NCI-H146 treated with DMSO at 0.1 percent for 48 hours (cell line): ENCODE results near the gene PINK1.
A peak's percentile ranks its signal among the peaks of the same experiment; 100 is the strongest.
"Not testable (repeated sequence)": the region's sequence is repeated elsewhere in the genome, so short reads cannot be mapped to it uniquely, and the experiment has no call there.

Experiments
- DNase-seq: peaks from one replicate; lab custom pipeline; 2025; ENCODE audit not compliant: unreplicated experiment; lab: John Stamatoyannopoulos, UW

Gene PINK1

GRCh38 chr1:20644416-20644815, 11.2 kb downstream of the PINK1 start:
- DNase-seq: no peak

DNA sequence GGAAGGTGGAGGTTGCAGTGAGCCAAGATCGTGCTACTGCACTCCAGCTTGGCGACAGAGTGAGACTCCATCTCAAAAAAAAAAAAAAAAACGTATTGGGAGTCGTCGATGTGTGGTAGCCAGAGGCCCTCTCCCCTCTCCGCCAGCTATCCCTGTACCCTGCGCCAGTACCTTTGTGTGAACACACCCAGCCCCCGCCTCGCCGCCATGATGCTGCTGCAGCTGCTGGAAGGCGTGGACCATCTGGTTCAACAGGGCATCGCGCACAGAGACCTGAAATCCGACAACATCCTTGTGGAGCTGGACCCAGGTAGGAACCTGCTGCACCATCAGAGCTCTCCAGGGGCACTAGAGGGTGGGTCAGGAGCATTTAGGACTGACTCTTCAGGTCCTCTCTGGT, 12.2 kb downstream of the PINK1 start:
- DNase-seq: no peak

DNA sequence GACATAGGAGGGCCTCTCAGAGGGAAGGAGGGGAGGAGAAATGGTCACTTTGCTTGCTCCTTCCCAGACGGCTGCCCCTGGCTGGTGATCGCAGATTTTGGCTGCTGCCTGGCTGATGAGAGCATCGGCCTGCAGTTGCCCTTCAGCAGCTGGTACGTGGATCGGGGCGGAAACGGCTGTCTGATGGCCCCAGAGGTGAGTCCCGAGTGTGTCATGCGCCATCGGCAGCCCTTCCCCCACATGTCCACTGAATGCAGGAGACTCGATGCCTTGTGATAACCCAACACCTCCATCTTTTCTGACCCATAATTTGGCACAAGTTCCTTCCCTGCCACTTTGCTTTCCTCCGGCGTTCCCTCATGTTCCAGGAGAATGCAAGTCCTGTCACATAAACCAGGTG, 15.2 kb downstream of the PINK1 start:
- DNase-seq: no peak

- DNase-seq: no peak
These were observed 15.7 kb downstream of the PINK1 start for GRCh38 chr1:20648946-20649345.

- no peak for DNase-seq
These were observed 19.0 kb downstream of the PINK1 start for GRCh38 chr1:20652300-20652699.

- no peak for DNase-seq
These were observed 20.9 kb downstream of the PINK1 start for GRCh38 chr1:20654104-20654690.

DNA sequence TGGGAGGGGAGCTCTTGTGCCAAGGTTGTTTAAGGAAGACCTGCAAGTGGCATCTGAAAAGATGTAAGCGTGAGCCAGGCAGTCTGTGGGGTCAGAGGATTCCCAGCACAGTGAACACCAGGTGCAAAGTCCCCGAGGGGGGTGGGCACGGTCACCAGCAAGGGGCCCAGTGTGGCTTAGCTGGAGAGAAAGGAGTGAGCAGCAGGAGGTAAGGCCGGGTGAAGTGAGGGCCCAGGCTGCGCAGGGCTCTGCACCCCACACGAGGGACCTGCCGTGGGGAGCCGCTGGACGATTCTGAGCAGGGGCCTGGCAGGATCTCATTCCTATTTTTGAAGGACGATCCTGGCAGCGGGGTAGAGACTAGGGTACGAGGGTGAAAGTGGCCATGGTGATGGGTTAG, 23.8 kb downstream of the PINK1 start:
- no peak for DNase-seq

DNA sequence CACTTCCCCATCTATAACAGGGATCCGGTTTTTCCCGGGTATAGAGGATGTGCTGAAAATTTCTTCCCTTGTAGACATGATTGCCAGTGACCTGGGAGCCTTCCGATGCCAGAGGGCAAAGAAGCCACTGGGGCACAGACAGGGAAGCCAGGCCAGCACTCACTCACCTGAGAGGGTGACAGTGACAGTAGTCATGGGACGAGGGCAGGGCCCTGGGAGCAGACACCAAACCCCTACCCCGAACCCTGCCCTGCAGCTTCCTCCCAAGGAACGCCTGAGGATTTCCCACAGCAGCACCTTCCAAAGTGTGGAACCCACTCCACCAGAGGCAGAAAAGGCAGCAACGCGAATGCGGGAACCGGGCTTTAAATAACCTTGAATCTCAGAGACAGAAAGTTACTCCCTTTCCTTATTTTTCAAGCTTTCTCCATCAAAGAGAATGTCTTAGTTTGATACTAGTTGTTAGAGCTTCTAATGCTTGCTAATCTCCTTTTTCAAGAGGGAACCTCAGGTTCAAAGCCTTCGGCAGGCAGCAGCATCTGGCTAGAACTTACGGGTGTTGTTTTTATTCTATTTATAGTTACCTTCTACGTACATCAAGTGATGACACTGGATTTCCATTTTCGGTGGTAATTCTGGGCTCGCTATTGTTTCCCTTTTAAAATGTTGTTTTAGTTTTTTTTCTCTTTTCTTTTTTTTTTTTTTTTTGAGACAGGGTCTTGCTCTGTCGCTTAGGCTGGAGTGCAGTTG, 25.1 kb downstream of the PINK1 start:
- no peak for DNase-seq

- DNase-seq: no peak
These were observed 27.1 kb downstream of the PINK1 start for GRCh38 chr1:20660363-20660762.

DNA sequence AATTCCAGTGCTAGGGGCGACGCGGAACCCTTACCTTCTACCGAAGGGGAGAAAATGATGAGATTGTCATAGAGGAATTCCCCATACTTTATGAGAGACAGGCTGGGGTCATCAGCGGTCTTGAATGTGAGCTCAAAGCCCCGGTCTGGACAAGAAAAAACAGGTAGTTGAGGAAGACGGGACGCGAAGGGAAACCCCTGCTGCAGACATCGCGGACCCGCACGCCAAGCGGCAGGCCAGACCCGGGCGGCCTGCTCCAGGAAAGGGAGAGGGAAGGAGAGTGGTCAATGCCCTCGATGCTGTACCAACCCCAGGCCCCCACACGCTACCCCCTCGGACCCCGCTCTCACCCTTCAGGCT, 27.6 kb downstream of the PINK1 start:
- no peak for DNase-seq

- DNase-seq: peak; percentile 89
These were observed 28.2 kb downstream of the PINK1 start, which contains the start of gene DDOST for GRCh38 chr1:20661207-20662109. DDOST (minus strand) TSS chr1:20661369; CDS start chr1:20661350, 19 bp downstream.

DNA sequence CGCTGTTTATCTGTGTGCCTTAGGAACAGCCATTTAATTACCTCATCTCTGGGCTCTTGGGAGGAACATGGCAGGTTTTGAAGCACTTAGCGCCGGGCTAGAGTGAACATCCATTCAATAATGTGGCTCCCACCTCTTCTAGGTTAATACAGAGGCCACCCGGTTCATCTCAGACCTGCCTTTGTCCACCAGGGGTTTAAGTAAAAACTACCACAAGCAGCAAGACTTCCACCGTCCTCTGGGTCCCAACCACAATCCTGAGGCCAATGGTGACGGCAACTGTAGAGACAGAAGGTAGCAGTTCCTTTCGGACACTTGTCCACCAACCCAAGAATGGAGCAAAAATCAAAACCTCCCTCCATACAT, 28.8 kb downstream of the PINK1 start:
- DNase-seq: no peak

- no peak for DNase-seq
These were observed 30.1 kb downstream of the PINK1 start for GRCh38 chr1:20663365-20663764.

DNA sequence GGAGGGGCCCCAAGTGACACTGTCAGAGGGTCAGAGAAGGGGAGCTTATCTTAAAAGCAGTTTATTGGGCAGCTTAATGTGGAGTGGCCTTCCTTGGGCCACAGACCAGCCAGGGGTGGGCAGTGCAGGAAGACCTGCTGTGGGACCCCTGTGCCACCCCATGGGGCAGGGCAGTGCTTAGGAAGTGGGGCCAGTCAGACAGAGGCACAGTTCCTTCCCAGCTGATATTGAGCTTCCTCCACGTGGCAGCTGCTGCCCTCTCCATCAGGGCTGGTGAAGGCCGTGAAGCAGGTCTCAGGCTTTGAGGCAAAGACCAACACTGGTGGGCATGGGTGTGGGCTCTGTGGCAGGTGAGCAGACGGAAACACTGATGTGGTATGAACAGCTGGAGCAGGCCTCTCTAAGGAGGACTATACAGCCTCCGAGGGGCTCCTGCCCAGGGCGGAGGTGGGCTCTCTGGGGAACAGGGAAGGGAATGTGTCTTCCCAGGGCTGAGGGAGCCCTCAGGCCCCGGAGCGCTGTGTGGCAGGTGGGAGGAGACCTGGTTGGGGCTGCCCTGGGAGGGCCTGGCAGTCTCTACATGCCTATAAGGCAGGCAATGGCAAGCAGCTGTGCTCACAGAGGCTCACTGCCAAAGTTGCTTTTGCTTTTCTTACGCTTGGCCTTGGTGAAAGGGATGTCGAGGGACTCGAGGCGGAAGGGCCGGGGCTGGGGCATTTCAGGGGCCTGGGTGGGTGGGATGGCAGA, 30.9 kb downstream of the PINK1 start:
- no peak for DNase-seq

DNA sequence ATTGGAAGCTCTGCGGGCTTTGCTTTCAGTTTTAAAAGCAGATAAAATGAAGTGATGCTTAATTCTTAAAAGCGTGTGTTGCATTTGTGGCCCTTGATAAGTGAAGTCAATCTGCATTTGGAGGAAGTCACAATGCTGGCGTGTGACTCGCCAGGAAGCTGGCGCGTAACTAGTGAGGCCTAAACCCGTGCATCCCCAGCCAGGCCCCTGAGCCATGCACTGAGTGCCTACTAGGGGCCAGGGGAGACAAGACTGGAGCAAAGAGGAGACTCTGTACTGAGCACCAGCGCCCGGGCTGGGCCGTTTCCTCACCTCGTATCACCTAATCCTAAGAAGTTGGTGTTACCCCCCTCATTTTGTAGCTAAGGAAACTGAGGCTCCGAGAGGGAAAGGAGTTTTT, 32.5 kb downstream of the PINK1 start:
- no peak for DNase-seq

DNA sequence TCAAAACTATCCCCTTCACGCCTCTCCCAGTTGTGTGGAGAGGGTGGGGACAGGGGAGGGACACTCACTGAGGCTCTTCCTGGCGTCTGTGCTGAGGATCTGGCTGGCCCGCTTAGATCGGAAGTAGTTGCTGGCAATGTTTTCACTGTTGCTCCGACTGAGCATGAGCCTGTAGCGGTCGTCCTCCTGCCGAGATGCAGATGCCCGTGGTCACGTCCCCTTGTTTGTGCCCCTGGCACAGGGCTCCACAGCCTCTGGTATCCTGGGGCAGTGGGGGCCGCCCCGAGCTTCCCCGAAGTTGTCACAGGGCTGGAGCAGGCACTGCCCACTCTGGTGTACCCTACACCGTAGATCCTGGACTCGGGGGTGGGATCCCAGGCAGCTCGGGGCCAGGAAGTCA, 32.9 kb downstream of the PINK1 start:
- no peak for DNase-seq

DNA sequence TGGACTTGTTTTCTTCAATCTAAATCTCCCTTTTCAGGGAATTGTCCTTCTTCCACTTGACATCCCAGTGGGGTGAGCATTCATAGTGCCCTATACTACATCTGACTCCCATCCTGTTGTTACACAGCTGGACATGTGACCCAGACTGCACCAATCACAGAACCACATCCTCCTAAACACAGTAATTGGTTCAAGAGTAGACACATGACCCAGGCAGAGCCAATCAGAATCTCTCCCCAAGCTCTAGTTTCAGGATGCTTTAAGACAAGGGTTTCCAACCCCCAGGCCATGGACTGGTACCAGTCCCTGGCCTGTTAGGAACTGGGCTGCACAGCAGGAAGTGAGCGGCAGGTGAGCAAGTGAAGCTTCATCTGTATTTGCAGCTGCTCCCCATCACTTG, 33.5 kb downstream of the PINK1 start:
- DNase-seq: no peak

DNA sequence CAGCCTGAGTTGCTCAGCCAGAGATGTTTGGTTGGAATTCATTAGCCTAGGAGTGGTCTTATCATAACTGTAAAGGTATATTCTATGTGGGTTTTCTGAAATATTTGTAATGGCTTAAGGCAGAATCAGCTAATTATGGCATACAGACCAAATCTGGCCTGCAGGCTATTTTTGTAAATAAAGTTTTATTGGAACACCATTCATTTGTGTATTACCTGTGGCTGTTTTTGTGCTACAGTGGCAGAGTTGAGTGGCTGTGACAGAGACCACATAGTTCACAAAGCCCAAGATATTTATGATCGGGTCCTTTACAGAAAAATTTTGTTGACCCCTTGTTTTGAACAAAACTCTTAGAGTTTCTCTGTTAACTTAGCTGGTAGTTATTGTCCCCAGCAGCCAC, 35.3 kb downstream of the PINK1 start:
- no peak for DNase-seq

DNA sequence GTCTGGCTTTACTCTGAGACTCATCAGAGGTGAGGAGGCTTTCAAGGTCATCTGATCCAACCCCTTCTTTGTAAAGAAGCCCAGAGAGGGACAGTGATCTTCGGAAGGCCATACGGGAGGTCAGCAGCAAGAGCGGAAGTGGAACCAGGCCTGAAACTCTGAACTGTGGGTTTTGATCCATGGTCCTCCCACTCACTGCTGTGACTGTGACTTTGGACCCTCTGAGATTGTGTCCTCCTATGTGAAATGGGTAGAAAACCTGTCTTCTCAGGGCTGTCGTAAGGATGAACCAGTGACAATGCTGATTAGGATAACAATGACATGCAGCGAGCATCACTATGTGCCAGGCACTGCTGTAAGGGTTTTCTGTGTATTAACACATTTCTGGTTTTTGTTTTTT, 37.7 kb downstream of the PINK1 start:
- no peak for DNase-seq

DNA sequence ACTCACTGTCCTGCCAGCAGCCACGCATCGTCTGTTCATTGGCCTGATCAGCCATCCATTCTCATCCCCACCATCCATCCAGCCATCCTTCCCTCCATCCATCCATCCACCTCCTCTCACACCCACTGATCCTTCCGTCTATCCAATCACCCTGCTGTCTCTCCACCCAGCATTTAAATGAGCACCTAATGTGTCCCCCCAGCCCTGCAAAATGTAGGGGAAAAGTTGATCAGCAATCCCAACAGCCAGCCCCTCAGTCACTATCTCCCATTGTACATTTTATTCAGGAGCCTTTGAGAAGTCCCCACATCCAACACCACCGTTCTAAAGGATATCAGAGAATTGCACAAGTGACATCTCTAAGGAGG, 39.0 kb downstream of the PINK1 start:
- no peak for DNase-seq

GRCh38 chr1:20673626-20674025, 40.4 kb downstream of the PINK1 start:
- not testable (repeated sequence) for DNase-seq
